HCT116 (cell line): ENCODE measurements around the gene FSHR. TPM values are rescaled to one million over a fixed set of nuclear protein-coding genes. Genes with fewer than 3 reads are reported as not detected.

Experiments
- ATAC-seq: fragments of 200-7000 bp; cut with Tn5 transposase; 2 replicates; pipeline ENCODE4 v1.9.1; 2020; ENCODE audit warnings: mild to moderate bottlenecking, moderate library complexity
- BruUV-seq: library from RNA; stranded (reverse); fragments of 400-500 nt; replicated peaks from 2 replicates; lab custom pipeline; 2021; lab: Mats Ljungman, UMichigan
- CTCF ChIA-PET: fragments of 300-600 bp; sonication (Branson Sonifier 250); formaldehyde crosslinking; loops from one replicate; lab custom pipeline; 2021; ENCODE audit warnings: antibody characterized with exemption; lab: Charles Lee
- POLR2A ChIA-PET: fragments of 300-600, 350-600 bp; sonication (Branson Sonifier 250); formaldehyde crosslinking; loops from one replicate; lab custom pipeline; 2021; ENCODE audit warnings: antibody characterized with exemption; lab: Charles Lee
- RAD21 ChIA-PET, 2 experiments: fragments of 300-600 bp; sonication (Branson Sonifier 250); formaldehyde crosslinking; loops; one replicate each; lab custom pipeline; 2023; ENCODE audit warnings: low total read pairs in 2 of 2; ENCODE audit not compliant: uncharacterized antibody in 2 of 2, unreplicated experiment in 2 of 2, low non-redundant PET in 1 of 2; lab: Charles Lee
- DNase-seq: peaks from one replicate; pipeline ENCODE4 v3.0.0-alpha.2; 2010; ENCODE audit warnings: low read depth, low spot score
- H2AFZ ChIP-seq: fragments of 200-600 bp; shearing (Covaris generic), sonication (generic); 2 replicates; pipeline ENCODE4 v1.6.1; 2017; ENCODE audit warnings: low read depth, mixed run types, mixed read lengths, antibody characterized with exemption, low read length; ENCODE audit not compliant: poor library complexity, severe bottlenecking
- H3K27ac ChIP-seq: 2 replicates; pipeline ENCODE4 v1.5.1; 2012; ENCODE audit warnings: low read depth, low read length
- H3K27me3 ChIP-seq: fragments of 200-600 bp; sonication (generic); 2 replicates; pipeline ENCODE4 v1.6.1; 2016; ENCODE audit warnings: mixed run types, low read length, mixed read lengths; ENCODE audit not compliant: insufficient read depth
- H3K36me3 ChIP-seq, 2 experiments: fragments of 200-500 bp in 1 of 2; fragments of 200-600 bp in 1 of 2; sonication (Bioruptor generic) in 1 of 2; sonication (generic) in 1 of 2; 2 replicates each; pipeline versions ENCODE4 v1.5.1 to v1.6.1; 2014 to 2016; ENCODE audit warnings: low read length in 2 of 2, inconsistent platforms in 1 of 2, mixed read lengths in 1 of 2, mixed run types in 1 of 2; ENCODE audit not compliant: insufficient read depth in 2 of 2, control insufficient read depth in 1 of 2
- H3K4me1 ChIP-seq, 2 experiments: fragments of 200-600 bp in 1 of 2; sonication (generic) in 1 of 2; 2 replicates each; pipeline versions ENCODE4 v1.5.1 to v1.6.1; 2012 to 2017; ENCODE audit warnings: low read length in 2 of 2, inconsistent platforms in 1 of 2, mild to moderate bottlenecking in 1 of 2, mixed read lengths in 1 of 2, mixed run types in 1 of 2, moderate library complexity in 1 of 2; ENCODE audit not compliant: insufficient read depth in 2 of 2, control insufficient read depth in 1 of 2
- H3K4me2 ChIP-seq: fragments of 200-600 bp; sonication (generic); 2 replicates; pipeline ENCODE4 v1.6.1; 2017; ENCODE audit warnings: mixed run types, low read length, mixed read lengths
- H3K4me3 ChIP-seq, 2 experiments: fragments of 200-600 bp in 1 of 2; sonication (generic) in 1 of 2; replicated peaks in 1 of 2; 2 replicates each; pipeline ENCODE4 v1.5.1; 2011 to 2016; ENCODE audit warnings: low read length in 2 of 2, control low read depth in 1 of 2, low read depth in 1 of 2, mild to moderate bottlenecking in 1 of 2, mixed read lengths in 1 of 2, mixed run types in 1 of 2
- H3K79me2 ChIP-seq: fragments of 200-600 bp; sonication (generic); 2 replicates; pipeline ENCODE4 v1.6.1; 2017; ENCODE audit warnings: mild to moderate bottlenecking, mixed run types, low read length, moderate library complexity, mixed read lengths; ENCODE audit not compliant: insufficient read depth
- H3K9ac ChIP-seq: fragments of 200-600 bp; sonication (generic); 2 replicates; pipeline ENCODE4 v1.6.1; 2016; ENCODE audit warnings: low read length, mixed read lengths
- H3K9me2 ChIP-seq: fragments of 200-600 bp; sonication (generic), shearing (Covaris generic); 2 replicates; pipeline ENCODE4 v1.6.1; 2017; ENCODE audit warnings: mixed run types, mild to moderate bottlenecking, moderate library complexity; ENCODE audit not compliant: insufficient read depth
- H3K9me3 ChIP-seq, 2 experiments: fragments of 200-500 bp in 1 of 2; fragments of 200-600 bp in 1 of 2; sonication (Bioruptor generic) in 1 of 2; sonication (generic) in 1 of 2; 2 replicates each; pipeline ENCODE4 v1.6.1; 2014 to 2017; ENCODE audit warnings: low read length in 2 of 2, mixed read lengths in 2 of 2, inconsistent platforms in 1 of 2, low read depth in 1 of 2, mild to moderate bottlenecking in 1 of 2, mixed run types in 1 of 2, moderate library complexity in 1 of 2; ENCODE audit not compliant: control insufficient read depth in 1 of 2, insufficient read depth in 1 of 2
- H4K20me1 ChIP-seq: fragments of 200-600 bp; sonication (generic), shearing (Covaris generic); 2 replicates; pipeline ENCODE4 v1.6.1; 2017; ENCODE audit warnings: mixed run types, mild to moderate bottlenecking, moderate library complexity; ENCODE audit not compliant: insufficient read depth
- CBX3 ChIP-seq: IDR thresholded peaks from 2 replicates; pipeline ENCODE4 v1.6.1; 2012; ENCODE audit warnings: low read depth
- CEBPB ChIP-seq: IDR thresholded peaks from 2 replicates; pipeline ENCODE4 v1.6.1; 2012; ENCODE audit warnings: low read depth
- CTCF ChIP-seq, 3 experiments: fragments of 200-600 bp in 1 of 3; sonication (generic) in 1 of 3; IDR thresholded peaks in 2 of 3; conservative IDR thresholded peaks in 1 of 3; 2 replicates each; pipeline ENCODE4 v1.5.1; 2012 to 2017; ENCODE audit warnings: low read depth in 2 of 3, low read length in 2 of 3, antibody characterized with exemption in 1 of 3, borderline replicate concordance in 1 of 3, control low read depth in 1 of 3, mild to moderate bottlenecking in 1 of 3, mixed read lengths in 1 of 3, mixed run types in 1 of 3, moderate library complexity in 1 of 3; ENCODE audit not compliant: insufficient read depth in 1 of 3
- EGR1 ChIP-seq: IDR thresholded peaks from 2 replicates; pipeline ENCODE4 v1.6.1; 2012; ENCODE audit warnings: low read depth
- ELF1 ChIP-seq: IDR thresholded peaks from 2 replicates; pipeline ENCODE4 v1.6.1; 2012; ENCODE audit warnings: low read depth, borderline replicate concordance
- EZH2 ChIP-seq: fragments of 200-600 bp; sonication (generic); IDR thresholded peaks from 2 replicates; pipeline ENCODE4 v1.6.1; 2017; ENCODE audit warnings: antibody characterized with exemption, mixed run types
- JUND ChIP-seq: IDR thresholded peaks from 2 replicates; pipeline ENCODE4 v1.6.1; 2012
- MAX ChIP-seq: IDR thresholded peaks from 2 replicates; pipeline ENCODE4 v1.6.1; 2012
- POLR2A ChIP-seq: IDR thresholded peaks from 2 replicates; pipeline ENCODE4 v1.7.0; 2011; ENCODE audit warnings: borderline replicate concordance; ENCODE audit not compliant: insufficient read depth, insufficient read length; ENCODE audit errors: extremely low read depth
- POLR2AphosphoS5 ChIP-seq: IDR thresholded peaks from 2 replicates; pipeline ENCODE4 v1.6.1; 2011; ENCODE audit warnings: mild to moderate bottlenecking, low read depth, low read length, moderate library complexity
- RAD21 ChIP-seq: IDR thresholded peaks from 2 replicates; pipeline ENCODE4 v1.6.1; 2012; ENCODE audit warnings: low read depth, mild to moderate bottlenecking
- SP1 ChIP-seq: IDR thresholded peaks from 2 replicates; pipeline ENCODE4 v1.6.1; 2012; ENCODE audit warnings: low read depth
- SRF ChIP-seq: IDR thresholded peaks from 2 replicates; pipeline ENCODE4 v1.6.1; 2012; ENCODE audit warnings: low read depth
- ZBTB33 ChIP-seq: IDR thresholded peaks from 2 replicates; pipeline ENCODE4 v1.6.1; 2011; ENCODE audit warnings: mild to moderate bottlenecking, low read length, moderate library complexity; ENCODE audit not compliant: insufficient replicate concordance; ENCODE audit errors: extremely low read depth
- ZFX ChIP-seq: fragments of 450-650 bp; IDR thresholded peaks from 2 replicates; pipeline ENCODE4 v1.6.1; 2017
- ZNF274 ChIP-seq: fragments of 200-500 bp; sonication (Bioruptor generic); IDR thresholded peaks from 2 replicates; pipeline ENCODE4 v1.6.1; 2014; ENCODE audit warnings: mild to moderate bottlenecking, low read depth, low read length, inconsistent platforms
- intact Hi-C: fragments of 100-400 bp; cut with micrococcal nuclease; formaldehyde crosslinking; loops from 2 replicates; pipeline ENCODE4 v1.10.0; 2022
- total RNA-seq: library from RNA; stranded (reverse); gene quantifications from one replicate; pipeline ENCODE4 v1.2.1, GENCODE V29; 2021; ENCODE audit not compliant: unreplicated experiment

FSHR gene
- total RNA-seq, 1 experiment from 2014 or later, result not detected

GRCh38 chr2:48943436-48943835 lies 210.9 kb downstream of the FSHR start (continued):
- TF ChIP-seq ZNF274 (no peak), EZH2 (no peak), SP1 (no peak)
- TF ChIP-seq, all 23 proteins: peak for 0

GRCh38 chr2:48941908-48942307 lies 212.4 kb downstream of the FSHR start:
- intact Hi-C loops, result no loop called here
- no TSS peak for BruUV-seq
- H3K27me3 ChIP-seq, result peaks cover 7% of the 10 kb centered on the region; the same call in 1 of the 2 replicates
- RAD21 ChIA-PET, result no interaction called here
- DNase-seq, result no peak
- H2AFZ ChIP-seq, result no peak overlapping the region
- POLR2A ChIA-PET, result no interaction called here
- no peak overlapping the region for H3K4me3 ChIP-seq
- no peaks in the 10 kb centered on the region for H3K9me2 ChIP-seq
- no peak for ATAC-seq
- CTCF ChIA-PET, result no interaction called here
- no peak overlapping the region for H3K27ac ChIP-seq
- no peak overlapping the region for H3K9ac ChIP-seq
- TF ChIP-seq ZNF274 (no peak), CEBPB (no peak), MAX (no peak), POLR2AphosphoS5 (no peak), EGR1 (no peak)
- H3K36me3 ChIP-seq, result no peaks in the 10 kb centered on the region
- no peaks in the 10 kb centered on the region for H4K20me1 ChIP-seq
- no peak overlapping the region for H3K4me2 ChIP-seq
- H3K9me3 ChIP-seq, result no peaks in the 10 kb centered on the region
- no peaks in the 10 kb centered on the region for H3K79me2 ChIP-seq
- H3K4me1 ChIP-seq, result no peaks in the 10 kb centered on the region

- ChIA-PET CTCF (no interaction called here), RAD21 (no interaction called here), POLR2A (no interaction called here)
- Histone ChIP-seq H3K9ac (no peak overlapping the region), H3K79me2 (no peaks in the 10 kb centered on the region), H3K4me2 (no peak overlapping the region), H4K20me1 (no peaks in the 10 kb centered on the region), H3K9me2 (no peaks in the 10 kb centered on the region), H3K4me1 (no peaks in the 10 kb centered on the region), H3K27ac (no peak overlapping the region), H3K27me3 (peaks cover 7% of the 10 kb centered on the region; the same call in 1 of the 2 replicates), H2AFZ (no peak overlapping the region), H3K4me3 (no peak overlapping the region), H3K9me3 (no peaks in the 10 kb centered on the region), H3K36me3 (no peaks in the 10 kb centered on the region)
- ATAC-seq, result no peak
- BruUV-seq, result no TSS peak
- DNase-seq, result no peak
- TF ChIP-seq ELF1 (no peak), CBX3 (no peak), CTCF (IDR thresholded peaks at IDR 0.05 in 2 of 3, conservative IDR thresholded peaks at IDR 0.05 in 1 of 3; ENCODE audit: borderline replicate concordance in 1 of 3, insufficient read depth in 1 of 3, low read depth in 2 of 3, low read length in 2 of 3) (no peak), SRF (no peak), RAD21 (no peak), ZBTB33 (no peak), POLR2A (no peak), ZFX (no peak), JUND (no peak)
- intact Hi-C loops, result no loop called here
Measured at GRCh38 chr2:48941456-48941855, 212.9 kb downstream of the FSHR start.
